Adrenal gland (tissue), 5 donors: ENCODE data around the gene SCFD2.

Experiments used
- CTCF ChIP-seq, 6 experiments: fragments of 450-650 bp in 4 of 6; fragments of 200-600 bp in 2 of 6; sonication (generic) in 1 of 6; IDR thresholded peaks; 1 replicate in 5 of 6; 2 replicates in 1 of 6; pipeline versions ENCODE4 v1.5.1 to v1.8.0; 2016 to 2021; ENCODE audit warnings: antibody characterized with exemption in 6 of 6, mild to moderate bottlenecking in 2 of 6, moderate library complexity in 1 of 6
- POLR2A ChIP-seq, 2 donors: fragments of 450-650 bp; IDR thresholded peaks; one replicate each; pipeline ENCODE4 v1.6.1; 2017; ENCODE audit warnings: antibody characterized with exemption in 2 of 2, mild to moderate bottlenecking in 2 of 2, moderate library complexity in 1 of 2
- donor health status: DM: no; HTN: no; CAD: no.

DNA sequence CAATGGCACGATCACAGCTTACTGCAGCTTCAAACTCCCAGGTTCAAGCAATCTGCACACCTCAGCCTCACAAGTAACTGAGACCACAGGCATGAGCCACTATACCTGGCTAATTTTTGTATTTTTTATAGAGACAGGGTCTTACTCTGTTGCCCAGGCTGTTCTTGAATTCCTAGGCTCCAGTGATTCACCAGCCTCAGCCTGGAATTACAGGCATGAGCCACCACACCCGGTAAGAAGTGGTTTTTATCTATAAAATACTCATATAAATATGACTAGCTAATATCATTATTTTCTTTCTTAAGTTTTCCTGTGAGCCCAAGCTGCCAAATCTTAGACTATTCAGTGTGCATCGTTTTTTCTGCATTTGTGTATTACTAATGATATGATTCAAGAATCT is 4.4 kb downstream of the SCFD2 start:
- TF ChIP-seq CTCF (IDR thresholded peaks at IDR 0.05) (no peak), POLR2A (IDR thresholded peaks at IDR 0.05) (no peak)
